DND-41 (cell line): ENCODE measurements around the gene CMYA5.

Experiments used
- ATAC-seq: fragments of 200-7000 bp; cut with Tn5 transposase; 3 replicates; pipeline ENCODE4 v1.9.1; 2021; ENCODE audit warnings: low read depth; ENCODE audit not compliant: insufficient read depth
- DNase-seq: peaks from one replicate; pipeline ENCODE4 v3.0.0-alpha.2; 2020
- H2AFZ ChIP-seq: 2 replicates; pipeline ENCODE4 v1.6.0; 2012; ENCODE audit warnings: low read depth, low read length
- H3K27ac ChIP-seq: 2 replicates; pipeline ENCODE4 v1.5.1; 2012; ENCODE audit warnings: low read length, inconsistent platforms
- H3K27me3 ChIP-seq: fragments of 200-600 bp; sonication (generic); 2 replicates; pipeline ENCODE4 v1.6.0; 2012; ENCODE audit warnings: low read length, mild to moderate bottlenecking, inconsistent platforms; ENCODE audit not compliant: insufficient read depth, poor library complexity
- H3K36me3 ChIP-seq: 2 replicates; pipeline ENCODE4 v1.5.1; 2012; ENCODE audit warnings: low read length, inconsistent platforms; ENCODE audit not compliant: insufficient read depth
- H3K4me1 ChIP-seq: 2 replicates; pipeline ENCODE4 v1.5.1; 2012; ENCODE audit warnings: mild to moderate bottlenecking, low read length; ENCODE audit not compliant: insufficient read depth
- H3K4me2 ChIP-seq: 2 replicates; pipeline ENCODE4 v1.6.0; 2012; ENCODE audit warnings: mild to moderate bottlenecking, moderate library complexity, low read length, inconsistent platforms; ENCODE audit not compliant: insufficient read depth
- H3K4me3 ChIP-seq, 2 experiments: fragments of 200-600 bp in 1 of 2; shearing (Covaris generic) in 1 of 2; 2 replicates each; pipeline ENCODE4 v1.5.1; 2012 to 2016; ENCODE audit warnings: inconsistent platforms in 2 of 2, low read length in 2 of 2, mild to moderate bottlenecking in 2 of 2, low read depth in 1 of 2, moderate library complexity in 1 of 2
- H3K79me2 ChIP-seq: 2 replicates; pipeline ENCODE4 v1.6.0; 2012; ENCODE audit warnings: low read length, inconsistent platforms; ENCODE audit not compliant: insufficient read depth
- H3K9ac ChIP-seq: 2 replicates; pipeline ENCODE4 v1.6.0; 2012; ENCODE audit warnings: low read depth, mild to moderate bottlenecking, inconsistent platforms, low read length, moderate library complexity
- H3K9me3 ChIP-seq: 2 replicates; pipeline ENCODE4 v1.5.1; 2012; ENCODE audit warnings: low read length, moderate library complexity, mild to moderate bottlenecking, inconsistent platforms; ENCODE audit not compliant: insufficient read depth, severe bottlenecking
- H4K20me1 ChIP-seq: 2 replicates; pipeline ENCODE4 v1.6.0; 2012; ENCODE audit warnings: low read length; ENCODE audit not compliant: insufficient read depth
- EZH2 ChIP-seq: IDR thresholded peaks from 3 replicates; pipeline ENCODE4 v1.6.1; 2012; ENCODE audit warnings: borderline replicate concordance, low read depth, mild to moderate bottlenecking, moderate library complexity, low read length, inconsistent platforms; ENCODE audit not compliant: severe bottlenecking
- TF ChIP-seq, protein P1 (sequence below): IDR thresholded peaks from 2 replicates; pipeline ENCODE4 v1.5.1; 2012; ENCODE audit warnings: borderline replicate concordance, low read length, moderate library complexity, mild to moderate bottlenecking; ENCODE audit not compliant: poor library complexity, severe bottlenecking; ENCODE audit errors: extremely low read depth

Gene CMYA5

DNA sequence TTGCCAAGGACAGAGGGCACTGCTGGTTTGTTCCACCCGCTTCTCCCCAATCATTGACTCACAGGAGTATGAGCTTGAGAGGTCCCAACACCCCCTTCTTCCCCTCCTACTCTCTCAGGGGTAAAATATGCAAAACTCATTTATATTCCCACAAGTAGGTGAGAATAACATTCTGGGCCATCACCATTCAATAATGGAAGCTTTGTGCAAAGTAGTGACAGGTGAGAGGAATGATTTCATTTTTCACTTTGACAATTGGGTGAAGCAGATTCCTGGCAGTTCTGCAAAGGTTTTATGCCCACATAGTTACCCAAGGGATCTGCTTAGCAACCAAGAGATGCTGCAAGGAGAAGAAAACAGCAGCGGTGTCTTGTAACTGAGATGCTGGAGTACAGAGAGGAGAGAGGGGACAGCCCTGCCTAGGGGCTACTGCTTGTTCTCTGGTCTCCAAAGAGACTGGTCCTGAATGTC lies 137.6 kb downstream of the CMYA5 start:
- Histone ChIP-seq H4K20me1 (no peaks in the 10 kb centered on the region), H3K27ac (no peak overlapping the region), H3K4me2 (no peak overlapping the region), H3K36me3 (no peaks in the 10 kb centered on the region), H3K4me1 (no peaks in the 10 kb centered on the region), H3K4me3 (no peak overlapping the region), H3K9ac (no peak overlapping the region), H3K9me3 (no peaks in the 10 kb centered on the region), H2AFZ (no peak overlapping the region), H3K79me2 (no peaks in the 10 kb centered on the region), H3K27me3 (no peaks in the 10 kb centered on the region)
- TF ChIP-seq EZH2 = no peak
- TF ChIP-seq, protein P1, sequence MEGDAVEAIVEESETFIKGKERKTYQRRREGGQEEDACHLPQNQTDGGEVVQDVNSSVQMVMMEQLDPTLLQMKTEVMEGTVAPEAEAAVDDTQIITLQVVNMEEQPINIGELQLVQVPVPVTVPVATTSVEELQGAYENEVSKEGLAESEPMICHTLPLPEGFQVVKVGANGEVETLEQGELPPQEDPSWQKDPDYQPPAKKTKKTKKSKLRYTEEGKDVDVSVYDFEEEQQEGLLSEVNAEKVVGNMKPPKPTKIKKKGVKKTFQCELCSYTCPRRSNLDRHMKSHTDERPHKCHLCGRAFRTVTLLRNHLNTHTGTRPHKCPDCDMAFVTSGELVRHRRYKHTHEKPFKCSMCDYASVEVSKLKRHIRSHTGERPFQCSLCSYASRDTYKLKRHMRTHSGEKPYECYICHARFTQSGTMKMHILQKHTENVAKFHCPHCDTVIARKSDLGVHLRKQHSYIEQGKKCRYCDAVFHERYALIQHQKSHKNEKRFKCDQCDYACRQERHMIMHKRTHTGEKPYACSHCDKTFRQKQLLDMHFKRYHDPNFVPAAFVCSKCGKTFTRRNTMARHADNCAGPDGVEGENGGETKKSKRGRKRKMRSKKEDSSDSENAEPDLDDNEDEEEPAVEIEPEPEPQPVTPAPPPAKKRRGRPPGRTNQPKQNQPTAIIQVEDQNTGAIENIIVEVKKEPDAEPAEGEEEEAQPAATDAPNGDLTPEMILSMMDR = no peak
- no peak for ATAC-seq
- no peak for DNase-seq

DNA sequence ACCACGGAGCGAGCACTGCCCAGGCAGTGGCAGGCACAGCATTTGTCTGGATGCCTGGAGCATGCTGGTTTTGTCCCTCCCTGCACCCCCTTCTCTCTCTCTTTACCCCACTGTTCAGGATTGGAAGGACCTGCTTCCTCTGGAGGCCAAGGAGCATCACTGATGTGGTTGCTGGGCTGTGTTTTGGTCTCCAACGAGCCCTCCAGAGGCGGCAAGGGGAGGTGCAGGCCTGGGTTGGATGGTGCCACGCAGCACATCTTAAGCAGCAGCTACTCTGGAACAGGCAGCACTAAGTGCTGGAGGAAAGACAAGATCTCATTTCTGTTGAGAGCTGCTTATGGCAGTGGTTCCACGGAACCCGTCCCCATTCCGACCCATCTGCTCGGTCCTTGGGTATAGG lies 139.6 kb downstream of the CMYA5 start:
- ATAC-seq = peak; percentile 79
- H3K36me3 ChIP-seq = no peaks in the 10 kb centered on the region
- no peak overlapping the region for H3K9ac ChIP-seq
- H3K9me3 ChIP-seq = no peaks in the 10 kb centered on the region
- no peak overlapping the region for H3K4me2 ChIP-seq
- no peak overlapping the region for H3K4me3 ChIP-seq
- H2AFZ ChIP-seq = no peak overlapping the region
- DNase-seq = peak; percentile 34
- no peaks in the 10 kb centered on the region for H3K4me1 ChIP-seq
- no peaks in the 10 kb centered on the region for H3K79me2 ChIP-seq
- TF ChIP-seq, protein P1 = peak; percentile 59
- TF ChIP-seq EZH2 = no peak
- H3K27ac ChIP-seq = no peak overlapping the region
- no peaks in the 10 kb centered on the region for H3K27me3 ChIP-seq
- H4K20me1 ChIP-seq = no peaks in the 10 kb centered on the region

GRCh38 chr5:79831381-79832309 lies 142.0 kb downstream of the CMYA5 start:
- H3K27ac ChIP-seq = no peak overlapping the region

More at GRCh38 chr5:79831381-79832309, 142.0 kb downstream of the CMYA5 start:
- H3K79me2 ChIP-seq = no peaks in the 10 kb centered on the region
- no peak for ATAC-seq
- no peak overlapping the region for H3K4me3 ChIP-seq
- no peak for DNase-seq
- H3K4me1 ChIP-seq = no peaks in the 10 kb centered on the region
- no peak overlapping the region for H2AFZ ChIP-seq
- no peaks in the 10 kb centered on the region for H4K20me1 ChIP-seq
- H3K9me3 ChIP-seq = no peaks in the 10 kb centered on the region
- TF ChIP-seq, protein P1 = no peak
- no peak for TF ChIP-seq EZH2
- no peak overlapping the region for H3K4me2 ChIP-seq
- no peaks in the 10 kb centered on the region for H3K27me3 ChIP-seq
- no peaks in the 10 kb centered on the region for H3K36me3 ChIP-seq
- H3K9ac ChIP-seq = no peak overlapping the region
